H9 (cell line): ENCODE results near the gene LONRF3. TPM values are rescaled to one million over a fixed set of nuclear protein-coding genes. Genes with fewer than 3 reads are reported as not detected.

Source experiments
- DNase-seq: peaks from one replicate; pipeline ENCODE4 v3.0.0-alpha.2; 2017
- H2AFZ ChIP-seq: one replicate; pipeline ENCODE4 v1.6.1; 2013; ENCODE audit warnings: mild to moderate bottlenecking, low read length, control low read depth, moderate library complexity
- H2AK5ac ChIP-seq: 2 replicates; pipeline ENCODE4 v1.6.1; 2013; ENCODE audit warnings: low read length, control low read depth, mixed read lengths; ENCODE audit not compliant: insufficient read length
- H2BK120ac ChIP-seq: one replicate; pipeline ENCODE4 v1.6.1; 2013; ENCODE audit warnings: low read depth, mild to moderate bottlenecking, low read length, control low read depth, inconsistent platforms; ENCODE audit not compliant: poor library complexity, severe bottlenecking
- H2BK12ac ChIP-seq: 2 replicates; pipeline ENCODE4 v1.6.1; 2013; ENCODE audit warnings: low read length, control low read depth, mixed read lengths, low read depth; ENCODE audit not compliant: insufficient read length
- H2BK15ac ChIP-seq: 2 replicates; pipeline ENCODE4 v1.6.1; 2013; ENCODE audit warnings: low read depth, low read length, control low read depth
- H2BK20ac ChIP-seq: one replicate; pipeline ENCODE4 v1.6.1; 2013; ENCODE audit warnings: low read depth, mild to moderate bottlenecking, low read length, control low read depth, inconsistent platforms; ENCODE audit not compliant: poor library complexity, severe bottlenecking
- H2BK5ac ChIP-seq: 2 replicates; pipeline ENCODE4 v1.6.1; 2013; ENCODE audit warnings: low read length, control low read depth, mixed read lengths; ENCODE audit not compliant: insufficient read length
- H3K14ac ChIP-seq: 2 replicates; pipeline ENCODE4 v1.6.1; 2013; ENCODE audit warnings: low read length, control low read depth; ENCODE audit not compliant: insufficient read depth
- H3K18ac ChIP-seq: 2 replicates; pipeline ENCODE4 v1.6.1; 2013; ENCODE audit warnings: low read depth, mild to moderate bottlenecking, mixed read lengths, low read length, control low read depth; ENCODE audit not compliant: insufficient read length
- H3K23ac ChIP-seq: 2 replicates; pipeline ENCODE4 v1.6.1; 2013; ENCODE audit warnings: low read length, control low read depth, mixed read lengths, low read depth; ENCODE audit not compliant: insufficient read length
- H3K23me2 ChIP-seq: 2 replicates; pipeline ENCODE4 v1.6.1; 2013; ENCODE audit warnings: low read depth, mild to moderate bottlenecking, mixed read lengths, low read length, control low read depth; ENCODE audit not compliant: insufficient read length, poor library complexity, severe bottlenecking
- H3K27ac ChIP-seq: 2 replicates; pipeline ENCODE4 v1.5.1; 2013; ENCODE audit warnings: low read length, control low read depth, mixed read lengths, low read depth; ENCODE audit not compliant: insufficient read length
- H3K27me3 ChIP-seq: 2 replicates; pipeline ENCODE4 v1.6.1; 2013; ENCODE audit warnings: low read length, control low read depth, inconsistent platforms; ENCODE audit not compliant: insufficient read depth
- H3K4ac ChIP-seq: 2 replicates; pipeline ENCODE4 v1.6.1; 2013; ENCODE audit warnings: low read depth, mild to moderate bottlenecking, control low read depth, inconsistent platforms, low read length, moderate library complexity
- H3K4me1 ChIP-seq: 2 replicates; pipeline ENCODE4 v1.6.1; 2013; ENCODE audit warnings: low read length, control low read depth, inconsistent platforms; ENCODE audit not compliant: insufficient read depth
- H3K4me2 ChIP-seq: 2 replicates; pipeline ENCODE4 v1.6.1; 2013; ENCODE audit warnings: low read length, control low read depth, mixed read lengths; ENCODE audit not compliant: insufficient read length, insufficient read depth
- H3K56ac ChIP-seq: 2 replicates; pipeline ENCODE4 v1.6.1; 2013; ENCODE audit warnings: low read depth, mild to moderate bottlenecking, mixed read lengths, low read length, control low read depth; ENCODE audit not compliant: insufficient read length
- H3K79me1 ChIP-seq: 2 replicates; pipeline ENCODE4 v1.6.1; 2013; ENCODE audit warnings: low read depth, mild to moderate bottlenecking, moderate library complexity, low read length, control low read depth, inconsistent platforms; ENCODE audit not compliant: insufficient read depth, poor library complexity, severe bottlenecking
- H3K79me2 ChIP-seq: 2 replicates; pipeline ENCODE4 v1.6.1; 2013; ENCODE audit warnings: low read length, control low read depth, inconsistent platforms; ENCODE audit not compliant: insufficient read depth
- H3K9ac ChIP-seq: 2 replicates; pipeline ENCODE4 v1.6.1; 2013; ENCODE audit warnings: low read length, control low read depth, mixed read lengths; ENCODE audit not compliant: insufficient read length; ENCODE audit errors: extremely low read depth
- H3K9me3 ChIP-seq: one replicate; pipeline ENCODE4 v1.6.1; 2013; ENCODE audit warnings: low read depth, low read length, inconsistent platforms; ENCODE audit not compliant: control insufficient read depth
- H3T11ph ChIP-seq: one replicate; pipeline ENCODE4 v1.6.1; 2013; ENCODE audit warnings: mild to moderate bottlenecking, low read length, control low read depth, inconsistent platforms
- H4K20me1 ChIP-seq: one replicate; pipeline ENCODE4 v1.6.1; 2013; ENCODE audit not compliant: control insufficient read depth, insufficient read length, insufficient read depth
- H4K5ac ChIP-seq: 2 replicates; pipeline ENCODE4 v1.6.1; 2013; ENCODE audit warnings: low read depth, mild to moderate bottlenecking, mixed read lengths, low read length, control low read depth; ENCODE audit not compliant: insufficient read length
- H4K8ac ChIP-seq: replicated peaks from 2 replicates; pipeline ENCODE4 v1.6.1; 2013; ENCODE audit warnings: low read length, control low read depth, mixed read lengths, low read depth; ENCODE audit not compliant: insufficient read length
- H4K91ac ChIP-seq: 2 replicates; pipeline ENCODE4 v1.6.1; 2013; ENCODE audit warnings: low read depth, mild to moderate bottlenecking, moderate library complexity, mixed read lengths, low read length, control low read depth; ENCODE audit not compliant: insufficient read length
- H3K27ac Mint-ChIP-seq, 3 experiments: 2 replicates in 2 of 3; 3 replicates in 1 of 3; pipeline ENCODE4 v1.8.0; 2020 to 2021; ENCODE audit warnings: mixed read lengths in 3 of 3, mild to moderate bottlenecking in 1 of 3, moderate library complexity in 1 of 3
- H3K27me3 Mint-ChIP-seq: 2 replicates; pipeline ENCODE4 v1.8.0; 2021; ENCODE audit warnings: low read depth, mild to moderate bottlenecking, moderate library complexity, mixed read lengths
- H3K36me3 Mint-ChIP-seq, 3 experiments: 2 replicates in 2 of 3; 3 replicates in 1 of 3; pipeline ENCODE4 v1.8.0; 2020 to 2021; ENCODE audit warnings: low read depth in 3 of 3, mixed read lengths in 3 of 3; ENCODE audit not compliant: insufficient read depth in 1 of 3
- H3K4me1 Mint-ChIP-seq, 2 experiments: 2 replicates each; pipeline ENCODE4 v1.8.0; 2020; ENCODE audit warnings: mixed read lengths in 2 of 2
- H3K4me3 Mint-ChIP-seq, 2 experiments: 2 replicates in 1 of 2; 3 replicates in 1 of 2; pipeline ENCODE4 v1.8.0; 2020 to 2021; ENCODE audit warnings: mild to moderate bottlenecking in 2 of 2, mixed read lengths in 2 of 2, moderate library complexity in 1 of 2
- H3K9me3 Mint-ChIP-seq, 2 experiments: 2 replicates in 1 of 2; 3 replicates in 1 of 2; pipeline ENCODE4 v1.8.0; 2020; ENCODE audit warnings: mild to moderate bottlenecking in 2 of 2, mixed read lengths in 2 of 2, moderate library complexity in 1 of 2
- WGBS: extraction: QIAGEN DNeasy Blood & Tissue Kit; methylation state at CpG from one replicate; pipeline ENCODE4 v1.1.7; 2013; ENCODE audit warnings: missing lambda C conversion rate, low lambda C conversion rate, mixed read lengths; ENCODE audit not compliant: insufficient read length; ENCODE audit errors: extremely low coverage; 5-methylcytosine and 5-hydroxymethylcytosine counted together
- total RNA-seq: library from RNA; stranded (reverse); gene quantifications from 2 replicates; pipeline ENCODE4 v1.2.1, GENCODE V29; 2021
- TF ChIP-seq, protein P1 (sequence below): fragments of 200-600 bp; sonication (generic); conservative IDR thresholded peaks from 3 replicates; pipeline ENCODE4 v1.8.0; 2021; ENCODE audit warnings: antibody characterized with exemption, mild to moderate bottlenecking

The LONRF3 gene
- total RNA-seq, 1 experiment from 2014 or later, result 0.33 TPM

- H3K9me3 ChIP-seq, result peaks cover 52% of the 10 kb centered on the region
- H3K79me1 ChIP-seq, result no peaks in the 10 kb centered on the region
- no peak overlapping the region for H3K27ac ChIP-seq
- H3K23me2 ChIP-seq, result no peaks in the 10 kb centered on the region
- H3K4me1 ChIP-seq, result no peaks in the 10 kb centered on the region
- no peak for DNase-seq
- H3K9ac ChIP-seq, result no peak overlapping the region
- H3K79me2 ChIP-seq, result no peaks in the 10 kb centered on the region
- no peak overlapping the region for H3K4ac ChIP-seq
- H4K20me1 ChIP-seq, result no peaks in the 10 kb centered on the region
- no peak overlapping the region for H2BK15ac ChIP-seq
- H3K23ac ChIP-seq, result no peak overlapping the region
- no peak overlapping the region for H2BK5ac ChIP-seq
- no peak overlapping the region for H2BK20ac ChIP-seq
- no peak overlapping the region for H2BK12ac ChIP-seq
- peaks cover 96% of the 10 kb centered on the region for H3K27me3 Mint-ChIP-seq
- no peak overlapping the region for H4K8ac ChIP-seq
- H3K4me3 Mint-ChIP-seq, result no peak overlapping the region
- H3K27ac Mint-ChIP-seq, result no peak overlapping the region
- no peak overlapping the region for H4K91ac ChIP-seq
- H3K4me1 Mint-ChIP-seq, result peaks cover 0 to 8% of the 10 kb centered on the region in 2 experiments; a peak in 2 of 4 replicates
- peaks cover 68 to 76% of the 10 kb centered on the region in 2 experiments for H3K9me3 Mint-ChIP-seq
- no peak overlapping the region for H3K4me2 ChIP-seq
- no peak overlapping the region for H4K5ac ChIP-seq
- H3K27me3 ChIP-seq, result peaks cover 21% of the 10 kb centered on the region; the same call in 1 of the 2 replicates
- H2AK5ac ChIP-seq, result no peak overlapping the region
- H3K14ac ChIP-seq, result no peak overlapping the region
- no peak overlapping the region for H3T11ph ChIP-seq
- no peak overlapping the region for H2BK120ac ChIP-seq
- H3K18ac ChIP-seq, result no peak overlapping the region
- peaks cover 0 to 5% (median 0%) of the 10 kb centered on the region in 3 experiments; a peak in 3 of 7 replicates for H3K36me3 Mint-ChIP-seq
- H2AFZ ChIP-seq, result no peak overlapping the region
- WGBS, result no CpG with 5 or more reads among the region's 2 CpGs
- H3K56ac ChIP-seq, result no peak overlapping the region
- TF ChIP-seq, protein P1, sequence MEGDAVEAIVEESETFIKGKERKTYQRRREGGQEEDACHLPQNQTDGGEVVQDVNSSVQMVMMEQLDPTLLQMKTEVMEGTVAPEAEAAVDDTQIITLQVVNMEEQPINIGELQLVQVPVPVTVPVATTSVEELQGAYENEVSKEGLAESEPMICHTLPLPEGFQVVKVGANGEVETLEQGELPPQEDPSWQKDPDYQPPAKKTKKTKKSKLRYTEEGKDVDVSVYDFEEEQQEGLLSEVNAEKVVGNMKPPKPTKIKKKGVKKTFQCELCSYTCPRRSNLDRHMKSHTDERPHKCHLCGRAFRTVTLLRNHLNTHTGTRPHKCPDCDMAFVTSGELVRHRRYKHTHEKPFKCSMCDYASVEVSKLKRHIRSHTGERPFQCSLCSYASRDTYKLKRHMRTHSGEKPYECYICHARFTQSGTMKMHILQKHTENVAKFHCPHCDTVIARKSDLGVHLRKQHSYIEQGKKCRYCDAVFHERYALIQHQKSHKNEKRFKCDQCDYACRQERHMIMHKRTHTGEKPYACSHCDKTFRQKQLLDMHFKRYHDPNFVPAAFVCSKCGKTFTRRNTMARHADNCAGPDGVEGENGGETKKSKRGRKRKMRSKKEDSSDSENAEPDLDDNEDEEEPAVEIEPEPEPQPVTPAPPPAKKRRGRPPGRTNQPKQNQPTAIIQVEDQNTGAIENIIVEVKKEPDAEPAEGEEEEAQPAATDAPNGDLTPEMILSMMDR, result no peak
These were observed 10.2 kb upstream of the LONRF3 start for GRCh38 chrX:118964252-118964651.
